ENCODE results near the gene FOXK2. TPM values are rescaled to one million over a fixed set of nuclear protein-coding genes. Genes with fewer than 3 reads are reported as not detected.
A peak's percentile ranks its signal among the peaks of the same experiment; 100 is the strongest.

FOXK2 gene
- total and polyA plus RNA-seq, 4 donors: 15.3 to 58.8 (median 35.8) TPM

DNA sequence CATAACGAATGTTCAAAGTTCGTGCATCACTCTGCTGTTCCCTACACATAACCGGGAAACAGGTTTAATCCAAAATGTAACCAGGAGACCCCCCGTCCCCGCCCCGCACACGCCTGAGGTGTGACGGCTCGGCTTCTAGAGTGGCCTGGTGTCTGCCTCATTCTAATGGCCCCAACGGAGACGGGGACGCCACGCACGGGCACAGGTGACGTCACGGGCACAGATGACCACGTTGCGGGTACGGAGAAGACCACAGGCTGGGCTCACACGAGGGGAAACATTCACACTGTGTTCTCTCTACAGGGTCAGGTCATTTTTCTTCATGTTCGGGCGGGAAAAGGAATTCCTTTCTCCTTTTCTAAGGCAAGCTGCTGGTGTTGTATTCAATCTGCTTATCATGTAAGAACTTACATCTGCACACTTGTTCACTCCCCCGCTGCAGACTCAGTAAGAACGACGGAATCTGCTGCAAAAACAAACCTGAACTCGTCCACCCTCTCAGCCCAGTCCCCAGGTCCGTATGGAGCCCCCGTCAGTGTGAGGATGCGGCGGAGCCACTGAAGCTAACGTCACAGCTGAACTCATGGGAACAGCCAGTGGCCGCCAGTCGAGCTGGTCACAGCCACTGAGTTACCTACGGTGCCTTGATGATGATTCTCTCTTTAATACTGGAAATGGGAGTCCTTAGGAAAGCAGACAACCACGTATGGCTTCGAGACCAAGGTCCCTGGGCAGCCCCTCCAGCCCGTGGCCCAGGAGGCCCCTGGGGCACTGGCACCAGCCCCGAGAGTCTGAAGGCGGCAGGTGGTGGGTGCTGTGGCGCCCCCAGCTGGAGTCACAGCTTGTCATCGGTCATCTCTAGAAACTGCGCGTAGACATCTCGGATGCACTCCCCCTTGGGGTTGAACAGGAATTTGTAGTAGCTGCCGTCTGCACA lies 95.8 kb downstream of the FOXK2 start:
- Histone ChIP-seq H3K4me1 (ENCODE audit: control insufficient read depth in 1 of 2, insufficient read depth in 2 of 2, low read length in 2 of 2) (no peaks in the 10 kb centered on the region), H3K9me3 (ENCODE audit: control insufficient read depth, low read length) (no peaks in the 10 kb centered on the region), H3K27me3 (ENCODE audit: control insufficient read depth in 1 of 2, insufficient read depth in 2 of 2, low read length in 1 of 2) (no peaks in the 10 kb centered on the region), H3K36me3 (ENCODE audit: control insufficient read depth in 1 of 2, insufficient read depth in 2 of 2, low read length in 1 of 2) (peaks cover 0 to 3% of the 10 kb centered on the region in 2 donors), H3K27ac (ENCODE audit: low read depth in 1 of 2, low read length in 2 of 2) (no peak overlapping the region), H3K4me3 (ENCODE audit: low read length in 2 of 2) (no peak overlapping the region)
- 87 to 88% methylated on average over 45 of the region's 45 CpGs for WGBS, 2 donors
- intact Hi-C loops (cut with DNase I): no loop called here
- DNase-seq: no peak
- no peak for ATAC-seq (ENCODE audit: low FRiP score)

DNA sequence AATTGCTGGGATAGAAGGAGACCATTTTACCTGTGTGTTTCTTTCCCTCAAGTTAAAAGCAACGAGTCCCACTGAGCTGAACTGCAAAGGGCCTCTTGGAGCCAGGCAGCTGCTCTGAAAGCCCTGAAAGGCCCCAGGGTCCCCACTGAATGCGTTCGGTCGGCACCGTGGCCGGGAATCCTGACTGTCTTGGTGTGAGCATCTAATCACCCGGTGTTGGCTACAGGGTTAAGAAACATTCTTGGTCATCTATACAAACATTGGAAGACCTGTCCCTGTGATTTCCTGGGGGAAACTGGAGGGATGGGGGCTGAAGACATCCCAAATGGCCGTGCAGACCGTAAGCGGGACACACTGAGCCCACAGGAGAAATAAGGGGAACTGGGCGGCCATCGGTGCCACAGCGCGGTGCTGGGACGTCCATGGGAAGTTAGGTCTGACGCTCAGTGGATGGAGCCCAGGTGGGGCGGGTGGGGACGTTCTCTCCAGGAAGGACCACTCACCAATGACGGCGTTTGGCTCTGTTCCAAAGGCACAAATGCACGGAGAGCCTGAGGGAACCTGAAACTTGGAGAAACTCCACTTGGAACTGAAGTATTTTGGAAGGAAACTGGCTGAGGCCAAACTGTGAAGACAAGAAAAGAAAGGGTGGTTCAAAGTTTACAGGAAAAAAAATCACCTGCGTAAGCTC lies 96.6 kb downstream of the FOXK2 start:
- DNase-seq (peak in 1 of 2 donors; percentile 13), ATAC-seq (ENCODE audit: low FRiP score) (no peak)
- Histone ChIP-seq H3K9me3 (ENCODE audit: control insufficient read depth, low read length) (no peaks in the 10 kb centered on the region), H3K4me1 (ENCODE audit: control insufficient read depth in 1 of 2, insufficient read depth in 2 of 2, low read length in 2 of 2) (no peaks in the 10 kb centered on the region), H3K27ac (ENCODE audit: low read depth in 1 of 2, low read length in 2 of 2) (no peak overlapping the region), H3K36me3 (ENCODE audit: control insufficient read depth in 1 of 2, insufficient read depth in 2 of 2, low read length in 1 of 2) (peaks cover 0 to 3% of the 10 kb centered on the region in 2 donors), H3K27me3 (ENCODE audit: control insufficient read depth in 1 of 2, insufficient read depth in 2 of 2, low read length in 1 of 2) (no peaks in the 10 kb centered on the region), H3K4me3 (ENCODE audit: low read length in 2 of 2) (no peak overlapping the region)
- intact Hi-C loops (cut with DNase I): no loop called here
- 82% methylated on average over 22 of the region's 22 CpGs for WGBS, 2 donors

DNA sequence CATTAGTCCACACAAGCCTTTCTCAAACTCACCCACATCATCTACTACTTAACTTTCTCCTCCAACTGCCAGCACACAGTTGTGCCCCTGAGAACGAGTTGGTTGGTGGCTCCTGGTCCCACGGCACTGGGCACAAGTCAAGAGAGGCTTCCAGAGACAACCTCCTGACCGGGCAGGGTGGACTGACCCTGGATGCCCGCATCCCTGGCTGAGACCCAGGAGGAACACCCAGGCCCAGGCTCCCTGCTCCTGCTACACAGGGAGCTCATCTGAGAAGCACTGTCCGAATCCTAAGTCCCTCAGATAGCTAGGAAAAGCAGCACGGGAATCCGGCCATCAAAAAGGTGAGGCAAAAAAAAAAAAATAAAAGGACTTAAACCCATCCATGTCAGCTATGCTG lies 99.7 kb downstream of the FOXK2 start:
- no peaks in the 10 kb centered on the region for H3K4me1 ChIP-seq (ENCODE audit: control insufficient read depth in 1 of 2, insufficient read depth in 2 of 2, low read length in 2 of 2)

DNA sequence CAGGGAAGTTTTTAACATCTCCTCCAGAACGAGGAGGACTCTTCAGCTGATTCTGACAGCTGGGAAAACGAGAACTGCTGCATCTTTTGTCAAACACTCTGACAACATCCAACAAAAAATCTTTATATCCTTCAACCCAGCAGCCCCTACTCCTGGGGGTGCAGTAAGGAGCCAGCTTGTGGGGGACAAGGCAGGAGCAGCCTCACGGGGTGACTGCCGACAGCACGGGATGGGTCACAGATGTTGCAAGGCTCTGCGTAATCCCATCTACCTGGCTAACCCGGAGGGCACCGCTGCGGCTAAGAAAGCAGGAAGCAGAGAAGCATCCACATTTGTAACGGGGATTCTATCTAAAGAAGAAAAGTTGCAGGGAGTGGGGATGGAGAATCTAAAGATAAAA lies 100.1 kb downstream of the FOXK2 start:
- ATAC-seq (ENCODE audit: low FRiP score) (no peak), DNase-seq (peak in 1 of 2 donors; percentile 43)
- Histone ChIP-seq H3K27me3 (ENCODE audit: control insufficient read depth in 1 of 2, insufficient read depth in 2 of 2, low read length in 1 of 2) (no peaks in the 10 kb centered on the region), H3K9me3 (ENCODE audit: control insufficient read depth, low read length) (no peaks in the 10 kb centered on the region), H3K4me3 (ENCODE audit: low read length in 2 of 2) (no peak overlapping the region), H3K36me3 (ENCODE audit: control insufficient read depth in 1 of 2, insufficient read depth in 2 of 2, low read length in 1 of 2) (peaks cover 0 to 6% of the 10 kb centered on the region in 2 donors), H3K27ac (ENCODE audit: low read depth in 1 of 2, low read length in 2 of 2) (no peak overlapping the region), H3K4me1 (ENCODE audit: control insufficient read depth in 1 of 2, insufficient read depth in 2 of 2, low read length in 2 of 2) (no peaks in the 10 kb centered on the region)
- WGBS, 2 donors: 82 to 87% methylated on average over 10 of the region's 10 CpGs
- intact Hi-C loops (cut with DNase I): no loop called here

More for the DNA sequence above, 99.7 kb downstream of the FOXK2 start:
- no peak for ATAC-seq (ENCODE audit: low FRiP score)
- Histone ChIP-seq H3K27ac (ENCODE audit: low read depth in 1 of 2, low read length in 2 of 2) (no peak overlapping the region), H3K9me3 (ENCODE audit: control insufficient read depth, low read length) (no peaks in the 10 kb centered on the region), H3K27me3 (ENCODE audit: control insufficient read depth in 1 of 2, insufficient read depth in 2 of 2, low read length in 1 of 2) (no peaks in the 10 kb centered on the region), H3K36me3 (ENCODE audit: control insufficient read depth in 1 of 2, insufficient read depth in 2 of 2, low read length in 1 of 2) (peaks cover 0 to 6% of the 10 kb centered on the region in 2 donors), H3K4me3 (ENCODE audit: low read length in 2 of 2) (no peak overlapping the region)
- DNase-seq: no peak
- intact Hi-C loops (cut with DNase I): no loop called here
- 79 to 83% methylated on average over 7 of the region's 7 CpGs for WGBS, 2 donors

DNA sequence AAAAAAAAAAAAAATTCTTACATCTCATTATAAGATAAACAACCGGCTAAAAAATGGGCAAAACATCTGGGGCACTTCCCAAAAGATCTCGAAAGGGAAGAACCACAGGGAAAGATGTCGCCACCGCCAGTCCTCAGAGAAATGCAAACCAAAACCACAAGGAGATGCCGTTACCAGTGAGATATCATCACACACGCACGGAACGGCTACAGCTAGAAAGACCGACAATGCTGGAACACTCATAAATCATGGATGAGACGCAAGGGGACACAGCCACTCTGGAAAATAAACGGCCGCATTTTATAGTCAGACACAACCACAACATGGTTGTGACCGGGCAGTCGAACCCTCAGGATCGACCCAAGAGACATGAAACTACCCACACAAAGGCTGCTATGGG lies 104.2 kb downstream of the FOXK2 start:
- Histone ChIP-seq H3K9me3 (ENCODE audit: control insufficient read depth, low read length) (no peaks in the 10 kb centered on the region), H3K4me3 (ENCODE audit: low read length in 2 of 2) (no peak overlapping the region), H3K4me1 (ENCODE audit: control insufficient read depth in 1 of 2, insufficient read depth in 2 of 2, low read length in 2 of 2) (no peaks in the 10 kb centered on the region), H3K27ac (ENCODE audit: low read depth in 1 of 2, low read length in 2 of 2) (no peak overlapping the region), H3K27me3 (ENCODE audit: control insufficient read depth in 1 of 2, insufficient read depth in 2 of 2, low read length in 1 of 2) (no peaks in the 10 kb centered on the region), H3K36me3 (ENCODE audit: control insufficient read depth in 1 of 2, insufficient read depth in 2 of 2, low read length in 1 of 2) (peaks cover 4 to 6% of the 10 kb centered on the region in 2 donors)
- intact Hi-C loops (cut with DNase I): no loop called here
- WGBS, 2 donors: 86 to 87% methylated on average over 15 of the region's 15 CpGs
- no peak for ATAC-seq (ENCODE audit: low FRiP score)
- DNase-seq: peak in 1 of 2 donors; percentile 27

DNA sequence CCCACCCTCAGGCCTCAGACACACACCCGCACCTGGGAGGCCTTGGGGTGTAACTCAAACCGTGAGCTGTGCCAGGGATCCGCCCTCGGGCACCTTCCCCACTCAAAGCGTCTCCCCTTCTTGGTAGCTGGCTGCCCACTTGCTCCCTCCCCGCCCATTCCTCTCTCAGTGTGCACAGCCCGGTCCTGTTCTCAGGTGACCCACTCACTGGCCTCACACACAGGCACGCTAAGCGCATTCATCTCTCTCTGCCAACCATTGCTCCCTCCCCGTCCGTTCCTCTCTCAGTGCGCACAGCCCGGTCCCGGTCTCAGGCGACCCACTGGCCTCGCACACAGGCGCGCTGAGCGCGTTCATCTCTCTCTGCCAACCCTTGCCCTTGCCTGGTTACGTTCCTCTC lies 107.9 kb downstream of the FOXK2 start:
- Histone ChIP-seq H3K4me3 (ENCODE audit: low read length in 2 of 2) (no peak overlapping the region), H3K36me3 (ENCODE audit: control insufficient read depth in 1 of 2, insufficient read depth in 2 of 2, low read length in 1 of 2) (peaks cover 3 to 4% of the 10 kb centered on the region in 2 donors), H3K27me3 (ENCODE audit: control insufficient read depth in 1 of 2, insufficient read depth in 2 of 2, low read length in 1 of 2) (no peaks in the 10 kb centered on the region), H3K27ac (ENCODE audit: low read depth in 1 of 2, low read length in 2 of 2) (no peak overlapping the region), H3K9me3 (ENCODE audit: control insufficient read depth, low read length) (no peaks in the 10 kb centered on the region), H3K4me1 (ENCODE audit: control insufficient read depth in 1 of 2, insufficient read depth in 2 of 2, low read length in 2 of 2) (no peaks in the 10 kb centered on the region)
- peak in 1 of 2 donors; percentile 73 for DNase-seq
- no peak for ATAC-seq (ENCODE audit: low FRiP score)
- intact Hi-C loops (cut with DNase I): no loop called here
- WGBS, 2 donors: 89 to 90% methylated on average over 21 of the region's 21 CpGs

DNA sequence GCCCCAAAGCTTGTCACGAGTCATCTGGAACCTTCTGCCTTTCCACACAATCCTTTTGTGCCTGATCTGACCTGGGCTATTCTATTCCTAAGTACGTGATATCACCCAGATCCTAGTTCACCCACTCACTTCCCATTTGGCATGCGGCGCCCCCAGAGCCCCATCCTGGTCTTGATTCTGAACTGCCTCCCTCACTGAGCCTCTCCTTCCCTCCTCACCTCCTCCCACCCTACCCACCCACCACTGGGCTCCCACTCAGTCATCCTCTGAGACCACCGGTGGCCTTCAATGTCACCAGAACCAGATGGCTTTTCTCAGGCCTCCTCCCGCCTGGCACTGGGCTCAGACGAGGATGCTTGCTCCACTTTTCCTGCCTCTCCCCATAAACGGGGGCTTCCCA lies 110.2 kb downstream of the FOXK2 start:
- peaks cover 3 to 7% of the 10 kb centered on the region in 2 donors for H3K36me3 ChIP-seq (ENCODE audit: control insufficient read depth in 1 of 2, insufficient read depth in 2 of 2, low read length in 1 of 2)
- H3K4me1 ChIP-seq (ENCODE audit: control insufficient read depth in 1 of 2, insufficient read depth in 2 of 2, low read length in 2 of 2): no peaks in the 10 kb centered on the region
- no peaks in the 10 kb centered on the region for H3K9me3 ChIP-seq (ENCODE audit: control insufficient read depth, low read length)
- no peak overlapping the region for H3K4me3 ChIP-seq (ENCODE audit: low read length in 2 of 2)
- H3K27me3 ChIP-seq (ENCODE audit: control insufficient read depth in 1 of 2, insufficient read depth in 2 of 2, low read length in 1 of 2): no peaks in the 10 kb centered on the region
- DNase-seq (peak in 1 of 2 donors; percentile 45), ATAC-seq (ENCODE audit: low FRiP score) (no peak)
- WGBS, 2 donors: 82 to 87% methylated on average over 8 of the region's 8 CpGs
- intact Hi-C loops (cut with DNase I): no loop called here
- H3K27ac ChIP-seq (ENCODE audit: low read depth in 1 of 2, low read length in 2 of 2): no peak overlapping the region

DNA sequence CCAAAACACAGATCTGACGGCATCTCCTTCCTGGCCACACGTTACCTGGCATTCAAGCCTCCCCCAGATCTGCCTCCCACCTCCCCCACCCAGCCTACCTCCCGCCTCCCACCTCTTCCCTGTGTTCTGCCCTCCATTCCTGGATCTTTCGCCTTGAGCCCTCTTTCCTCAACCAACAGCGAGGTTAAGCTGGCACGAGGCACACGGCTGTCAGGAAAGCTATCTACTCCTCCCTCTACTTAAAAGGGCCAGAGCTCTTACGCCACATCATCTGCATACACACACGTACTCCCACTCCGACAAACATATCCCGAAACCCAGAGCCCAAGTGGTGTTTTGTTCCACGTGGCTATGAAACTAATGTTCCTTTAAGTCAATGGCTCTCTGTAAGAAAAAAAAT lies 110.7 kb downstream of the FOXK2 start:
- 91 to 92% methylated on average over 12 of the region's 12 CpGs for WGBS, 2 donors
- H3K36me3 ChIP-seq (ENCODE audit: control insufficient read depth in 1 of 2, insufficient read depth in 2 of 2, low read length in 1 of 2): peaks cover under 1 to 3% of the 10 kb centered on the region in 2 donors
- intact Hi-C loops (cut with DNase I): no loop called here

More for the DNA sequence above, 110.7 kb downstream of the FOXK2 start:
- Histone ChIP-seq H3K27me3 (ENCODE audit: control insufficient read depth in 1 of 2, insufficient read depth in 2 of 2, low read length in 1 of 2) (no peaks in the 10 kb centered on the region), H3K27ac (ENCODE audit: low read depth in 1 of 2, low read length in 2 of 2) (no peak overlapping the region), H3K4me3 (ENCODE audit: low read length in 2 of 2) (no peak overlapping the region), H3K4me1 (ENCODE audit: control insufficient read depth in 1 of 2, insufficient read depth in 2 of 2, low read length in 2 of 2) (no peaks in the 10 kb centered on the region), H3K9me3 (ENCODE audit: control insufficient read depth, low read length) (no peaks in the 10 kb centered on the region)
- DNase-seq: no peak
- no peak for ATAC-seq (ENCODE audit: low FRiP score)
